CD4-positive, alpha-beta T cell treated with Interleukin-10 for 1 hour (primary cell): Measurements from ENCODE around the gene CCDC27.
"Not testable (repeated sequence)": the region's sequence is repeated elsewhere in the genome, so short reads cannot be mapped to it uniquely, and the experiment has no call there.

ENCODE experiments used
- DNase-seq: peaks from one replicate; pipeline ENCODE4 v3.0.0-alpha.2; 2020

The CCDC27 gene

GRCh38 chr1:3800795-3801194 is 48.5 kb downstream of the CCDC27 start:
- DNase-seq: not testable (repeated sequence)

- no peak for DNase-seq
These were observed 51.8 kb downstream of the CCDC27 start for GRCh38 chr1:3803905-3804626.

DNA sequence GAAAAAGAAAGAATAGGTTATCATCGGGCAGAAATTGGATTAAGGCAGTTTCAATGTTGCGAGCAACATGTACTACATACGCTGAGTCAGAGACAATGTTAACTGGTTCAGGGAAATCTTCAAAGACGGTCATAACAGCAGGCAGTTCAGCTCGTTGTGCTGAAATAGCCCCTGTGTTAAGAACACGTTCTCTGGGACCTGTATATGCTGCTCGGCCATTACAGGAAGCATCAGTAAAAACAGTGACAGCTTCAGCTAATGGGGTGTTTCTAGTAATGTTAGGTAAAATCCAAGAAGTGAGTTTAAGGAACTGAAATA is 52.3 kb downstream of the CCDC27 start:
- not testable (repeated sequence) for DNase-seq

DNA sequence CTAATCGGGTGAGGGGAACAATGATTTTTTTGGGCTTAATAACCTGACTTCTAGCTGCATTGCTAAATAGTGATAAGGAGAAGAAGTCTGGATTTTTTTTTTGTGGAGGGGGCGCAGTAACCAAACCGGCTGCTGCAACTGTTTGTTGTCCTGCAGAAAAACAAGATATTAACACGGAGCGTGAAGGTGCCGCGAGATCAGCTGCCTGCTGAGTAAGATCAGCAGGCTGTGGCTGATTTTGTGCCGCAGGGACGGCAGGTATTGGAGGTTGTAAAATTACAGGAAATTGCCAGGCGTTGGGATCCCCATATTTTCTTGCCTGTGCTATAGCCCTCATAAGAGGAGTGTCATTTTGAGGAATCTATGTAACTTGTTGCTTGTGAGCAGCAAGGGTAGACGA is 52.8 kb downstream of the CCDC27 start:
- DNase-seq: no peak

DNA sequence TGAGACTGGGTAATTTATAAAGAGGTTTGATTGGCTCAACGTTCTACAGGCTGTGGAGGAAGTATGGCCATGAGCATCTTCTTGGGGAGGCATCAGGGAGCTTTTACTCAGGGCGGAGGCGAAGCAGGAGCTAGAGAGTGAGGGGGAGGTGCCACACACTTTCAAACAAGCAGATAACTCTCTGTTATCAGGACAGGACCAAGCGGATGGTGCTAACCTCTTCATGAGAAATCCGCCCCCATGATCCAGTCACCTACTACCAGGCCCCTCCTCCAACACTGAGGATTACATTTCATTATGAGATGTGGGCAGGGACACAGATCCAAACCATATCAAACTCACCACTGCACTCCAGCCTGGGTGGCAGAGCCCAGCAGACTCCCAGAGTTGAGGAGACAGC is 55.5 kb downstream of the CCDC27 start:
- no peak for DNase-seq

GRCh38 chr1:3809680-3810079 is 57.4 kb downstream of the CCDC27 start:
- no peak for DNase-seq

- DNase-seq: peak; percentile 19
These were observed 58.0 kb downstream of the CCDC27 start for GRCh38 chr1:3810149-3810761.

- DNase-seq: no peak
These were observed 59.3 kb downstream of the CCDC27 start for GRCh38 chr1:3811595-3811911.

DNA sequence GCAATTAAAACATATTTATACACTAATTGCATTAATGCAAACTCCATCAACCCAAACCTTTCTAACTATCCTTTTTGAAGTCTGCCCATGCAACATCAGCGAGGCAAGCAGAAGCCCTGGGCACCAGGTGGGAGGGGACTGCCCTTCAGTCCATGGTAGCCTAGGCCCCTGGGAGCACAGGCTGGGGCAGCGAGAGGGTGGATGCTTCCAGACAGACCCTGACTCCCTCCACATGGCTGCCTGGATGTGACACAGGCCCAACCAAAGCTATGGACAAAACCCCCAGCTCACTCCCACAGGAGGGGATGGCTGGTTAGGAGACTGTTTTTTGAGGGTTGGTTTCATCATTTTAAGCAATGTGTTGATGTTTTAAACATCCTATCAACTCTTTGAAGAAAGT is 61.8 kb downstream of the CCDC27 start:
- no peak for DNase-seq

DNA sequence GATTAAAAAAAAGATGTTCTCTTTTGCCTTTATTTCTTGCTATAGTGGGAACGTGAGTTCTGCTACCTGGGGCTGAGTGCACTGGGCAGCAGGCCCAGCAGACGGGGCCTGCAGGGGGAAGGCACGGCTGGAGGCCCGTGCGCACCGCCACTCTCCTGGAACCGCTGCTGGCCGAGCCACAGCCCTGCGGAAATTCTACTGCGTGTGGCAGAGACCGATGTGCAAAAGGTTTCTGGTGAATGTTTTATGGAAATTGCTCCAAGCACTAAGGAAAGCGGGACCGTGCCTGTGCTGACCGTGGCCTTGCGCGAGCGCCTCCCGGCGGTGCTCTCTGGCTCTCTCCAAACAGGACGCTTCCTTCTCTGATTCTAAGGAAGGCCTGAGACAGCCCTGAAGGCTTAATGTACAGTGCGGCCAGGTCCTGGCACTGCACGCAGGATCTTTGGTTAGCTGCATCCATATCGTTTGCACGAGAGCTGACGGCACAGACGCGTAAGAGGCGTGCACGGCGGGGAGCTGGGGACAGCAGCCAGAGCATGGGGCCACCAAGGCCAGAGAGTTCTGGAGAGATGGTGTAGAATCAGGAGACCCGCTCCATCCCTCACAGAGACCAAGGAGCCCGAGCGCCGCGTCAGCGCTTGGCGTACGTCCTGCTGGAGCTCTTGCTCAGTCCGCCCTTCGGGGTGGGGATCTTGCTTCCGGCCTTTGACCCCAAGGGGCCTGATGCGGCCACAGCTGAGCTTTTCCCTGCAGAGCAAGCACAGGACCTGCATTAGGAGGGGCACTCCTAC is 62.7 kb downstream of the CCDC27 start:
- no peak for DNase-seq

GRCh38 chr1:3816331-3817137 is 64.3 kb downstream of the CCDC27 start:
- DNase-seq: no peak

- DNase-seq: no peak
These were observed 65.0 kb downstream of the CCDC27 start for GRCh38 chr1:3817138-3817740.

- DNase-seq: no peak
These were observed 65.8 kb downstream of the CCDC27 start for GRCh38 chr1:3817821-3818597.

- DNase-seq: no peak
These were observed 67.5 kb downstream of the CCDC27 start for GRCh38 chr1:3819771-3820200.

DNA sequence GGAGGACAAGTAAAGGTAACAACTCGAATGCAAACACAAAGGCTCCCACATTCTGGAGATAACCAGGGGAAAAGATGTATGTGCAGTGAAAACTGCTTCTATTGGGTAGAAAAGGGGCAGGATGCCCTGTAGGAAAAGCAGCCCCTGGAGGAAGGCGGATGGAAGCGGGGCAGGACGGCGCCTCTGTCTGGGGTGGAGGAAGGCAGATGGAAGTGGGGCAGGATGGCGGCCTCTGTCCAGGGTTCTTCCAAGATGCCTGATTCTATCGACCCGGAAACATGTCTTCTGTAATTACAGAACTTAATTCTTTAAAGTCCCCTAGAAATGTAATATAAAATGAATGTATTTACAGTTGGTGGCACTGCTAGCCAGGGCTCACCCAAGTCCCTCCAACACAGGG is 68.1 kb downstream of the CCDC27 start:
- DNase-seq: no peak

DNA sequence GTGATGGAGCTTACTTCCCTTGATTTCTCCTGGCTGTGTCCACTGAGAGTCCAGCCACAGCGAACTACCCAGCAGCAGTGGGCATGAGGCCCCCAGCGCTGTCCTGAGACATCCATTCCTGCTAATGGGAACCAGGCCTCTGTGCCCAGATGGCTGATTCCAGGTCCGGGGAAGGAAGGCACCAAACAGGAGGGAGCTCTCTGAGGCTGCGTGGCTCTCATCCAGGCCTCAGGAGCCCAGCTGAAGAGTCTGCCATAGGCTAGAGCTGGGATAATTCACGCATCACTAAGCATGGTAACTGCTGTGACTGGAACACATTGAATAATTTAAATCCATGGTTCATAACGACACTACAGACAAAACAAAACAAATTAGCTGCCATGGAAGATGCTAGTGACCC is 68.8 kb downstream of the CCDC27 start:
- no peak for DNase-seq
